GM11168 (cell line): ENCODE data around the gene TNS3.

Experiments
- in situ Hi-C: fragments of 300-500 bp; cut with MboI; formaldehyde crosslinking; loops from one replicate; pipeline ENCODE4 v1.12.0; 2022; ENCODE audit warnings: low sequenced_read_pairs; ENCODE audit not compliant: unreplicated experiment

TNS3 gene

GRCh38 chr7:47418601-47419309 is 163.2 kb downstream of the TNS3 start:
- in situ Hi-C loops: no loop called here

- in situ Hi-C loops: no loop called here
These were observed 165.1 kb downstream of the TNS3 start for GRCh38 chr7:47416492-47417480.

GRCh38 chr7:47415318-47416212 is 166.3 kb downstream of the TNS3 start:
- in situ Hi-C loops: no loop called here

GRCh38 chr7:47414342-47415317 is 167.3 kb downstream of the TNS3 start:
- in situ Hi-C loops: no loop called here

GRCh38 chr7:47413526-47414341 is 168.2 kb downstream of the TNS3 start:
- in situ Hi-C loops: no loop called here

GRCh38 chr7:47411901-47412300 is 170.0 kb downstream of the TNS3 start:
- in situ Hi-C loops: no loop called here

GRCh38 chr7:47411281-47411869 is 170.5 kb downstream of the TNS3 start:
- in situ Hi-C loops: no loop called here

- in situ Hi-C loops: no loop called here
These were observed 173.2 kb downstream of the TNS3 start for GRCh38 chr7:47408675-47409074.

- in situ Hi-C loops: no loop called here
These were observed 173.9 kb downstream of the TNS3 start for GRCh38 chr7:47407821-47408674.

GRCh38 chr7:47407136-47407535 is 174.8 kb downstream of the TNS3 start:
- in situ Hi-C loops: no loop called here

- in situ Hi-C loops: no loop called here
These were observed 175.1 kb downstream of the TNS3 start for GRCh38 chr7:47406801-47407129.

- in situ Hi-C loops: no loop called here
These were observed 175.8 kb downstream of the TNS3 start for GRCh38 chr7:47405921-47406800.

GRCh38 chr7:47405286-47405904 is 176.5 kb downstream of the TNS3 start:
- in situ Hi-C loops: no loop called here

GRCh38 chr7:47404010-47404409 is 177.9 kb downstream of the TNS3 start:
- in situ Hi-C loops: no loop called here

- in situ Hi-C loops: no loop called here
These were observed 178.7 kb downstream of the TNS3 start for GRCh38 chr7:47402941-47403866.
